Neural progenitor cell (in vitro differentiated cells): ENCODE data around the gene MDGA2.

Experiments used
- EZH2 ChIP-seq: fragments of 200-600 bp; sonication (generic); IDR thresholded peaks from 2 replicates; pipeline ENCODE4 v1.6.1; 2017; ENCODE audit warnings: antibody characterized with exemption, mild to moderate bottlenecking, moderate library complexity
- TF ChIP-seq, protein P1 (sequence below): fragments of 200-600 bp; sonication (generic); IDR thresholded peaks from 2 replicates; pipeline ENCODE4 v1.5.1; 2017; ENCODE audit warnings: antibody characterized with exemption, mild to moderate bottlenecking

DNA sequence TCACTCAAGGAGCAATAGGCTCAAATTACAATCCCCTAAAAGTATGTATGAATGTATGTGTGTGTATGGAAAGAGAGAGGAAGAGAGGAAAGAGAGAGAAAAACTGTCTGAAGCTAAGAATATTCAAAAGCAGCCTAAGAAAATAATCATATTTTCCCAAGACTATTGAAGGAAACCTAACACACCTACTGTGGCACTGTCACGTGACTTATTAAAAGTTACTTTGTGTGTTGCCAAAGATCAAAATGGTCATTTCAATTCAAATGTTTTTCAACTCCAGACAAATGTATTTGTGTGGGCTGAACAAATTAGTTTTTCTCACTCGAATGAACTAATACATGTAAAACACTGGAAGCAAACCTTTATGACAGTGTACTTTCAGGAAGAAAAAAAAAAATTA lies 654.9 kb downstream of the MDGA2 start:
- TF ChIP-seq EZH2 = no peak
- TF ChIP-seq, protein P1, sequence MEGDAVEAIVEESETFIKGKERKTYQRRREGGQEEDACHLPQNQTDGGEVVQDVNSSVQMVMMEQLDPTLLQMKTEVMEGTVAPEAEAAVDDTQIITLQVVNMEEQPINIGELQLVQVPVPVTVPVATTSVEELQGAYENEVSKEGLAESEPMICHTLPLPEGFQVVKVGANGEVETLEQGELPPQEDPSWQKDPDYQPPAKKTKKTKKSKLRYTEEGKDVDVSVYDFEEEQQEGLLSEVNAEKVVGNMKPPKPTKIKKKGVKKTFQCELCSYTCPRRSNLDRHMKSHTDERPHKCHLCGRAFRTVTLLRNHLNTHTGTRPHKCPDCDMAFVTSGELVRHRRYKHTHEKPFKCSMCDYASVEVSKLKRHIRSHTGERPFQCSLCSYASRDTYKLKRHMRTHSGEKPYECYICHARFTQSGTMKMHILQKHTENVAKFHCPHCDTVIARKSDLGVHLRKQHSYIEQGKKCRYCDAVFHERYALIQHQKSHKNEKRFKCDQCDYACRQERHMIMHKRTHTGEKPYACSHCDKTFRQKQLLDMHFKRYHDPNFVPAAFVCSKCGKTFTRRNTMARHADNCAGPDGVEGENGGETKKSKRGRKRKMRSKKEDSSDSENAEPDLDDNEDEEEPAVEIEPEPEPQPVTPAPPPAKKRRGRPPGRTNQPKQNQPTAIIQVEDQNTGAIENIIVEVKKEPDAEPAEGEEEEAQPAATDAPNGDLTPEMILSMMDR = no peak
